Panc1 (cell line): Measurements from ENCODE around the gene KRIT1.

ENCODE experiments used
- TCF7L2 ChIP-seq: IDR thresholded peaks from 2 replicates; pipeline ENCODE4 v1.6.1; 2011; ENCODE audit warnings: mild to moderate bottlenecking, low read depth, low read length, inconsistent platforms
- TF ChIP-seq, protein P1 (sequence below): fragments of 450-650 bp; IDR thresholded peaks from 2 replicates; pipeline ENCODE4 v1.5.1; 2017; ENCODE audit warnings: mild to moderate bottlenecking

DNA sequence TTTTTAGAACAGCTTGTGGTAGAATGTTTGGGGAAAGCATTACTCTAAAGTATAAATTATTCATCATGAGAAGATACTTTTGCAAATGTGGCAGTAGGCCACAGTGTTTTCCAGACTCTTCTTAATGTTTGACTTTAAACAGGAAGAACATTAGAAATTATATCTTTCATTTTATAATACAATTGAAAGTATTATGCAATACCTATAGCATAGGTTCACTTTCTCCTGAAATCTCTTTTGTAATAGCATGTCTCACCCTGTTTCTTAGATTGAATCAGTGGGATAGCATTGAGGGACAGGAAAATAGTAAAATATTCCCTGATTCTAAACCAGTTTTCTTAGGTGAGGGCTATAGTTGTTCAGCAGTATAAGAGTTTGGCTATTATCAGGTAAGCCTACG lies 23.2 kb upstream of the KRIT1 start:
- TF ChIP-seq, protein P1, sequence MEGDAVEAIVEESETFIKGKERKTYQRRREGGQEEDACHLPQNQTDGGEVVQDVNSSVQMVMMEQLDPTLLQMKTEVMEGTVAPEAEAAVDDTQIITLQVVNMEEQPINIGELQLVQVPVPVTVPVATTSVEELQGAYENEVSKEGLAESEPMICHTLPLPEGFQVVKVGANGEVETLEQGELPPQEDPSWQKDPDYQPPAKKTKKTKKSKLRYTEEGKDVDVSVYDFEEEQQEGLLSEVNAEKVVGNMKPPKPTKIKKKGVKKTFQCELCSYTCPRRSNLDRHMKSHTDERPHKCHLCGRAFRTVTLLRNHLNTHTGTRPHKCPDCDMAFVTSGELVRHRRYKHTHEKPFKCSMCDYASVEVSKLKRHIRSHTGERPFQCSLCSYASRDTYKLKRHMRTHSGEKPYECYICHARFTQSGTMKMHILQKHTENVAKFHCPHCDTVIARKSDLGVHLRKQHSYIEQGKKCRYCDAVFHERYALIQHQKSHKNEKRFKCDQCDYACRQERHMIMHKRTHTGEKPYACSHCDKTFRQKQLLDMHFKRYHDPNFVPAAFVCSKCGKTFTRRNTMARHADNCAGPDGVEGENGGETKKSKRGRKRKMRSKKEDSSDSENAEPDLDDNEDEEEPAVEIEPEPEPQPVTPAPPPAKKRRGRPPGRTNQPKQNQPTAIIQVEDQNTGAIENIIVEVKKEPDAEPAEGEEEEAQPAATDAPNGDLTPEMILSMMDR, result no peak
- TF ChIP-seq TCF7L2, result no peak
